ENCODE data around the gene ACIN1.

Gene ACIN1

DNA sequence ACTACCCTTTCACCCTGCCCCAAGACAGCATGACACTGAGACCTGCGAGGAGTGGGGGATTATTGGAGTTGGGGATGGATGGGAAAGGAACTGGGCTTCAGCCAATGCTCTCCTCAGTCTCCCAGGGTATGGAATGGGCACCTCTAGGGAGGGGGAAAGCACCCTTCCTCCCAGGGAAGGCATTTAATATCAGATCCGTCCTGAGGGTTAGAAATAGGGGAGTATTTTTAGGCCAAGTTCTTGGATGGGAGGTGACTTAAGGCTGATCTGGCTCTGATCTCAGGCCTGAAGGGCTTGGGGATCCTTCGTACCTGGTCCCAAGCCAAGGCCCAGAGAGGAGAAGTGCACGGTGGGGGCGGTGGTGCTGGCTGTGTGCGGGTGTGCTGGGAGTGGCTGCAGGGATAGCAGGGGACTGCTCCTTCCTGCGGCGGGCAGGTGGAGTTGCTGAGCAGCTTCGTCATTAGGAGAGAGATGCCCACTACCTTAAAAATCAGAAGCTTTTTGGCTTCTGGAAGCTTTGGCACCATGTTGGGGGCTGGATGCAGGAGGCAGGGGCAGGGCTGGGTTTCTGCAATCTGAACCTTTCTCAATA, 31.1 kb upstream of the ACIN1 start:
- no peak for DNase-seq

DNA sequence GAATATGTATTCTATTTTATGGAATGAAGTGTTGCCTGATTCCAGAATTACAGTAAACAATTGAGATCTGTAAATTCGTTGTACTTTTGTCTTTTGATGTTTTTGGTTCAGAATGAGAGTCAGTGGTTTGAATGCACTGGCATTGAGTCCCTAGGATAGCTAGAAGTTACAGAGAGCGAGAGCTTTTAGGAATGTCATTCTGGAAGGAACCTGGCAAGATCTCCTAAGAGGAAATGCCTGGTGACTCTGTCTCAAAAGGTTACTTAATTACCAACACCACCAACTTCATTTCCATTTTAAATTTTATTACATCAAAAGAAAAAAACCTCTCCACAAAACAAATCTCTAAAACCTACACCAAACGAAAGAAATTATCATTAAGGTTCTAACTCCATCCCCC, 30.1 kb upstream of the ACIN1 start:
- DNase-seq: no peak

DNA sequence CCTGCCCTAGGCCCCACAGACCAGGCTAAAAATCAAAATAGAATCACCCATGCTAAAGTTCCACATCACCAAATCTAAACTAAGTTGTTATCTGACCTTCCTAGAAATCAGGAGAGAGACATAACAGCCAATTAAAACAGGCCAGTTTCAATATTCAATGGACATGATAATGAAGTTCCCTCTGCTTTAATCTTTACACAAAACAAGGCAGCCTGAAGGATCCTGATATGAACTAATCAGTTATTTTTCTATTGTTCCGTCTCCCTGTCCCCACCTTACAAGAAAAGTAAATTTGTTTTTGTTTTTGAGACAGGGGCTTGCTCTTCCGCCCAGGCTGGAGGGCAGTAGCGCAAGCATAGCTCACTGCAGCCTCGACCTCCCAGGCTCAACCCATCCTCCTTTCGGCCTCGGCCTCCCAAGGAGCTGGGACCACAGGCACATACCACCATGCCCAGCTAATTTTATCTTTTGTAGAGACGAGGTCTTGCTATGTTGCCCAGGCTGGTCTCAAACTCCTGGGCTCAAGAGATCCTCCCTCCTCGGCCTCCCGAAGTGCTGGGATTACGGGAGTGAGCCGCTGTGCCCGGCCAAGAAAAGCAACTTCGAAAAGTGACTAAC, 29.5 kb upstream of the ACIN1 start:
- no peak for DNase-seq

DNA sequence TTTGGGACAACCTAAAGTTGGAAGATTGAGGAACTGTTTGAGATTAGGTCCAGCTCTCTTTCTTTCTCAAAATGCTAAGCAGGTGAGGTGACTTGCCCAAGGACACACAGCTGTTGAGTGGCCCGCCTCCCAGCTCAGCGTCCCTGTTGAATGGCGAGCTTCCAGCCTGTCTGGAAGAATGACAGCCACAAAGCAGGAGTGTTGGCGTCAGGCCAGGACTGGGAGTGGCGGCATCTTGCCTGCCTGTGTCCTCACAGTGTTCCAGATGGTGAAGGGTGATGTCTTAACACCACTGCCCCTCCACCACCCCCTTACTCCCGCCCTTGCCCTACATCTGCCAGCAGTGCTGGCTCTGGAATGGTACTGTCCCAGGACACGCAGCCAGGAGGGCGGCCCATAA, 28.5 kb upstream of the ACIN1 start:
- no peak for DNase-seq

DNA sequence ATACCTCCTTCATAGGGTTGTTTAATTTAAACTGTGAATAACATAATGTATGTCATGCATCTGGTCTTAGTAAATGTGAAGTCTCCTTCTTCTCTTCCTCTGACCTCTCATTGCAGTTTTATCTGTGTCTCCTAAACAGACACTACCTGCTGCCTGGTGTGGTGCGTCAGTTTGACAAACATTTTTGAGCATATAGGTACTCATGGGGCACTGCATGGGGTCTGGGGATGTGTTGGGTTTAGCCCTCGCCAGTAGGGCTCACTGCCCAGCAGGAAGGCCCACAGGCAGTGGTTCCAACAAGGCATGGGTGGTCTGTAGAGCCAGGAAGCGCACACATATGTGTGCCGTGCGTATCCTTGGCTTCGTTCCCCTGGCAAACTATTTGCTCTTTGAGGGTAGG, 27.1 kb upstream of the ACIN1 start:
- DNase-seq: no peak

DNA sequence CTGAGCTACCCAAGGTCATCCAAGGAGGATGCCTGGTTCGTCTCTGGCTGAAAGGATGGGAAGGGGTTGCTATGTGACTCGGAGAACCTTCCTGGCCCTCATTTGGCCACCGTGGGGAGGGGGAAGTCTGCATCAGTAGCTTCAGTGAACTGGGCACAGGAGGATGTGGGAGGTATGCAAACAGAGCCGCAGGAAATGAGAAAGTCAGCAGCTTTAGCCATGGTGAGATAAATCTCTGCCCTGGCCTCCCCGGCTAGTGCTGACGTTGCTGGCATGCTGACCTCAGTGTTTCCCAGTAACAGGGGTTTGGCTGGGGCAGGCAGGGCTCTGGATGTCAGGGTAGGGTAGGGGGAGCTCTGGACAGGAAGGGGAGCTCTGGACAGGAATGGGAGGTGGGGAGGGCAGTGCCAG, 26.4 kb upstream of the ACIN1 start:
- peak; percentile 71 for DNase-seq

DNA sequence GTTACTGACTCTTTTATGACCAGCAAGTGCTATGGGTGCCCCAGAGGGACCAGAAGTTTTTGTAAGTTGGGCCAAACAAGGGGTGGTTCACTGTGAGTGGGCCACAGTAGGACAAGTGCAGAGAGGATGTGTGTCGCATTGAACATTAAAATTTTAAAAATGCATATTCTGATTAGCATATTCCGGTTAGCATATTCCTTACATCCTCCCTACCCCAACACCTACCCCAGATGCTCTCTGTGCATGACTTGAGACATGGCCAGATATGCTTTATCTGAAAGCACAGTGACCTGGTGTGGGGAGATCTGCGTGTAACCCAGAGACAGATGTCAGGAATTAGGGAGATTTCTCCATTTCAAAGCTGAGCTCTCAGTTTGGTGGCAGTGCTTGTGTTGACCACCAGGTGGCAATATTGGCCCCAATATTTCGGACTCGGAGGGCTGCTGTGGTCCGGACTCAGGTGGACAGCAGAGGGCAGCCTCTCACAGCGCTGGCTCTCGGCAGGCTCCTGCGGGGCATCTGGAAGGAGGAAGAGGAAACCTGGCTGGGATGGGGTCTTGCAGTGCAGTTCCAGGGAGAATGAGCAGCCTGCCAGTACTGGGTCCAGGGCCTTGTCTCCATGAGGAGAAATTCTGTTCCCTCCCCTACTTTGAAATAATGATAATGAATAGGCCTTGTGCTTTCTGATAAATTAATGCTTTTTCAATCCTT, 25.8 kb upstream of the ACIN1 start:
- DNase-seq: peak; percentile 79

DNA sequence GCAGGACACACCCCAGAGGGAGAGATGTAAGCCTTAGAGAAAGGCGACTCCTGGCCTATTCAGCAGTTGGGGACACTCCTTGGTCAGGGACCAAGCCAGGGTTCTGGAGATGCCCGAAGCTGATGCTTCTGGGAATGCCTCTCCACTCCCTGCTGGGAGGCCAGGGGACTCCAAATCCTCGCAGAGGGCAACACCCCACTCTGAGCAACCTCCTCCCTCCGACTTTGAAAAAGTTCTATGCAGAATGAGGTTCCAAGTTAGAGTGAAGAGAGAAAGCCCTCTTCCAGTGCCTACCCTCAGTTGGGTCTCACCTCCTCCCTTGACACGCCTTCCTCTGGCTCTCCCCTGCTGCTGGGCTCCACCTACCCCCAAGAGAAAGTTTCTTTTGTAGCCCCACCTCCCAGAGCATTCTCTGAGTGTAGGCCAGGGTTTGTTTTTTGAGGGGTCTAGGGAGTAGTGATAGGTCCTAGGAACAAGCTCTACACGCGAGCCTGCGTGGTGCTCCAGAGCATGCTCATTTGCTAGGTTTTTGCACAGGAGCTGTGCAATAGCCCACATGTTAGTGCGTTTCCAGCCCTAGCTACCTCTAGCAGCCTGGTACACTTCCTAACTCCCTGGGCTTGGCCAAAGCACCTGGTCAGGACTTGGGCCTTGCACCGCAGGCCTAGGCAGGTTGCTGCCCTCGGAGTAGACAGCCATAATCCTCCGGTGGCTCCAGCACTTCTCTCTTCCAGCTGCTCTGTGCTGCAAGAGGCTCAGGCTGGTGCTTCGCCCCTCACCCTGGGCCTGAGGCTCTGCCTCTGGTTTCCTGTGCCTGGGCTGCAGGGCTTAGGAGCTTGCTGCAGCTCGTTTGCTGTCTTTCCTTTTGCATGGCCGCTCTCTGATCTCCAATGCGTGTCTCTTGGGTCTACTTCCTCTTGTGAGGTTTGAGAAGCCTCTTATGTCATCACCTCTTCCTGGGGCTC, 24.7 kb upstream of the ACIN1 start:
- no peak for DNase-seq

DNA sequence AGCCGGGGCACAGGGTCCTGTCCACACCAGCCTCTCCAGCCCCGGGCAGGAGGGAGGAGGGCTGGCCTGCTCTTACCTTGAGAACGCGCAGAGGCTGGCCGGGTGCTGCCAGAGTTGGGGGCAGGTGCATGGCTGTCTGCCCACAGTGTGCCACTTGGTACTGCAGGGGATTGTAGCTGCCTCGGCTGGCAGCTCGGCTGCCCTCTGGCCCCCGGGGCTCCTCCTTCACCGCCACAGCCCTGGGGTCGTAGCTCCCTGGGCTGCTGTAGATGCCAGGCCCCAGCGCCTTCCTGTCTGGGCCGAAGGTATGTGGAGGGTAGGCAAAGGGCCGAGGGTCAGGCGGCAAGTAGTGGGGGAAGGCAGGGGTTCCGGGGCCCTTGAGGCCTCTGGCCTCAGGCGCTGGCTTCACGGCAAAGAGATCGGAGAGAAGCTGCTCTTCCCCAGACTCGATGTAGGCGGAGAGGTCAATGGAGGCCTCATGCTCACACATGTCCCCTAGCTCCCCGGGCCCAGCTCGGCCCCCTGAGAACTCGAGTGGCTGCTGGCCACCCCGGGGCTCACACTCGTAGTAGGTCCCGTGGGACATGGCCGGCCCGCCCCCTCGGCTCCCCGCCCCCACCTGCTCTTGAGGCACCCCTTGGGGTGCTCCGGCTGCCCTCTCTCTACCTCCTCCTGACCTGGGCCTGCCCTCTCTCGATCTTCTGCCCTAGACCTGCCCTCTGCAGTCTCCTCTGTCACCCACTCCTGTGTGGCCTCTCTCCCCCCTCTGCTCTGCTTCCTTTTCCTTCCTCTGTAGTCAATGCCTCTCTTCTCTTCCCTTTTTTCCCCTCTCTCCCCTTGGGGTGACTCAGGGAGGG, 23.8 kb upstream of the ACIN1 start, which contains the start of gene CEBPE:
TSS of gene CEBPE (minus strand) at position 750 of the 857 bp plus-strand sequence. CDS start at position 586, 164 bp downstream.
- DNase-seq: no peak

DNA sequence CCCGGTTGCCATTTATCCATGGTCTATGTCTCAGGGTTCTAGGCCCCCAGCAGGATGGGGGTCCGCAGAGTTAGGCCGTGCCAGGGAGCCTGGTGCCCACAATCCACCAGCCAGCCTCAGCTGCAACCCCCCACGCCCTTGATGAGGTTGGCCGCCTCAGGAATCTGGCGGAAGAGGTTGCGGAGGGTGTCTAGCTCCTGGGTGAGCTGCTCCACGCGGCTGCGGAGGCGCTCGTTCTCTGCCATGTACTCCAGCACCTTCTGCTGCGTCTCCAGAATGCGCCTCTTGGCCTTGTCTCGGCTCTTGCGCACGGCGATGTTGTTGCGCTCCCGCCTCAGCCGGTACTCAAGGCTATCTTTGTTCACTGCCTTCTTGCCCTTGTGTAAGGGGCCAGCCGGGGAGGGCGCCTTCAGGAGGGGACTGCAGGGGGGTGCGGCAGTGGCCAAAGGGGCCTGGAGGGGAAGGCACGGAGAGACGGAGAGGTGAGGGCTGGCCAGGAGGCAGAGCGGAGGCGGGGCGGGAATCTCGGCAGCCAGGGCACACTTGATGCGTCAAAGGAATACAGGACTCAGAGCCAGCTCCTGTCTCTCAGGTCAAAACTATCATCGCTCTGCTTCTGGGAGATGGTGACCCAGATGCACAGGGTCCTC, 22.6 kb upstream of the ACIN1 start:
- DNase-seq: no peak

DNA sequence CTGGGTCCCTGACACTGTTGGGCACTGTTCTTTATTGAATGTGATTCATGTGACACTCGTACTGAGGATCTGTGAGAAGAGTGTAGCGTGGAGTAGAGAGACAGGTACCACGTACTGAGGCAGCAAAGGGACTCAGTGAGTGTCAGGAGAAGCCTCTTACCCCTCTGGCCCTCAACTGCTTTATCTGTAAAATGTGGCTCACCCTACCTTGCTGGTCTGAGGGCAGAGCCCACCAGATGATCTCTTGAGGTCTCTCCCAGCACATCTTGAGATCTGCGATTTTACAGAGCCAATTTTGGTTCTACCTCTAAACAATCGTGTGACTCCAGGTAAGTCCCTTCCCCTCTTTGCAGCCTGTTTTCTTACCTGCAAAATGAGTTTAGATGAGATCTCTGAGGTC, 21.0 kb upstream of the ACIN1 start:
- no peak for DNase-seq

DNA sequence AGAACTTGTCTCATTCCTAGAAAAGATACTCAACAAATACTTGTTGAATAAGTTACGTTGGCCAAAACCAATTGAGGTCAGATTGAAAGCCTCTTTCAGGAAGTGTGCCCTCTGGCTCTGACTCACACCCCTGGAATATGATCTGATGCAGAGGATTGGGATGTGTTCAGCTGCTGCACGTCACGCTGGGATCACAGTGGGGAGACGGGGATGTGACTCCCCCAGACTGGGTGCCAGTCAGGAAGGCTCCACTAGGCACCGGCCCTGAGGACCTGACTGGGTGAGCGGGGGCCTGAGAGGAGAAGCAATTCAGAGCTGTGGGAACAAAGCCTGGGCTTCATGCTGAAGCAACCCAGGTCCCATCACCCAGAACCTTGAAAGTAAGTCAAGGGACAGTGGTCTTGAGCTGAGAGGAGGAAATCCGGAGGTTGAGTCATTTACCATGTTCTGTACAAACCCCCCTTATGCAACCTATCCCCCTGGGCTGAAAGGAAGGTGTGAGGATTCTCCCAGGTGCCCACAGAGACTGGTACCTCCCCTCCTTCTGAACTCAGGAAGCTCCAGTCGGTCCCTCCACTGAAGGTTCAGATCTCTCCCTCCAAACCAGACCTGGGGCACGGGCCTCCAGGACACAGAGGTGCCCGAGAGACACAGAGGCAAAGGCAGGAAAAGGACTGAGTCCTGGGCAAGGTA, 20.2 kb upstream of the ACIN1 start:
- DNase-seq: no peak

DNA sequence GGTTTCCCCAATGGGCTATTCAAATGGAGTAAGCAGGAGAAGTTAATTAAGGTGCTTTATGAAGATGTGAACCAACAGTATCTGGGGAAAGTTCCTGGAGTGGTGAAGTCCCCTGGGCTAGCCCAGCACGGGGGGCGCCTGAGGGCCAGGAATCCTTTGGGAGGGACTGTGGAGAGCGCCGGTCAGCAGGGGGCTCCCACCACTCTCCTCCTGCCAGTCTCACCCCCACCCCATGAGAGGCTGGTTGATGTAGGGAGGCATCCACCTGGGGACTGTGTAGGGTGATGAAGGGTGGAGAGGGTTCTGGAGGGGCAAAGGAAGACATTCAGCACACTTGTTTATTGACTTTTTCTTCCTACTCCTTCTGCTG, 19.7 kb upstream of the ACIN1 start:
- no peak for DNase-seq

DNA sequence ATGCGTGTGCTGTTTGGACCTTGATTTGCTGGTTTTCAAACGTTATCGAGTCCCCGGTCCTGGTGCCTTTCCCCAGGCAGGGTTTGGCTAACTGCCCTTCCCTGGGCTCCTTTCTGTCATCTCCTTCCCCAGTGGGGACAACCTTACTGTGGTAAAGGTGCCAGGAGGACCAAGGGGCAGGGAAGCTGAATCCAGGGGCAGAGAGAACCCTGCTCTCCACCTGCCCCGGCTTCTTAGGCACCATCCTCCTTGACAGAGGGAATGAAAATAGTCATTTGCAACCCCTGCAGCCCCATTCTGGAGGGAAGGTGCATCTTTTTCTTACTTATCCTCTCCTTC, 19.2 kb upstream of the ACIN1 start:
- no peak for DNase-seq

DNA sequence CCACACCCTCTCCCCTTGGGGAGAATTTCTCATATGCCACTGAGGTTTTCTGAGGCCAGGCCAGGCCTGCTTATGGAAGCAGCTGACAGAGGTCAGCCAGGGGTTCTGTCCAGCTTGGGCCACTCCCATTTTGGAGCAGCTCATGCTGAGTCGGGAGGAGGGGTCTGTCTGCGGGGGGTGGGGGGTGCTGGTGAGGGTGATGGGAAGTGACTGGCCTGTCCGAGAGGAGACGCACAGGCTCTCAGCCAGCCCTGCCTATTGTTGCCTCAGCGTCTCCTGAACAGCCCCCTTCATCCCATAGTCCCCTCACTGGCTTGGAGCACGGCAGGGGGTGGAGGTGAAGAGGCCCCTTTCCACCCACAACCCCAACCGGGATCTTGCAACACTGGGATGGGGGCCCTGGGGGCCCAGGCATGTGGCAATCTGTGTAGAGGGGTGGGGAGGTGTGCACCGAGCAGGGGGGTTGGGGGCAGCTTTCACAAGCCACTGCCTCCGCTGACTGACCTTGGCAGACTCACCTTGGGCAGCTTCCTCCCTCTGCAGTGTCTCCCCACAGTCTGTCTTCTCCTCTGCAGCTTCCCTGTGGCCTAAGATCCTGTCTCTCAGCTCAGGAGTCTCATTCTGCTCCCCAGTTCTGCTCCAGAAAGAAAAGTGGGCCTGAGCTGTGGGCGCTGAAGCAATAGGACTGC, 18.6 kb upstream of the ACIN1 start:
- DNase-seq: no peak

DNA sequence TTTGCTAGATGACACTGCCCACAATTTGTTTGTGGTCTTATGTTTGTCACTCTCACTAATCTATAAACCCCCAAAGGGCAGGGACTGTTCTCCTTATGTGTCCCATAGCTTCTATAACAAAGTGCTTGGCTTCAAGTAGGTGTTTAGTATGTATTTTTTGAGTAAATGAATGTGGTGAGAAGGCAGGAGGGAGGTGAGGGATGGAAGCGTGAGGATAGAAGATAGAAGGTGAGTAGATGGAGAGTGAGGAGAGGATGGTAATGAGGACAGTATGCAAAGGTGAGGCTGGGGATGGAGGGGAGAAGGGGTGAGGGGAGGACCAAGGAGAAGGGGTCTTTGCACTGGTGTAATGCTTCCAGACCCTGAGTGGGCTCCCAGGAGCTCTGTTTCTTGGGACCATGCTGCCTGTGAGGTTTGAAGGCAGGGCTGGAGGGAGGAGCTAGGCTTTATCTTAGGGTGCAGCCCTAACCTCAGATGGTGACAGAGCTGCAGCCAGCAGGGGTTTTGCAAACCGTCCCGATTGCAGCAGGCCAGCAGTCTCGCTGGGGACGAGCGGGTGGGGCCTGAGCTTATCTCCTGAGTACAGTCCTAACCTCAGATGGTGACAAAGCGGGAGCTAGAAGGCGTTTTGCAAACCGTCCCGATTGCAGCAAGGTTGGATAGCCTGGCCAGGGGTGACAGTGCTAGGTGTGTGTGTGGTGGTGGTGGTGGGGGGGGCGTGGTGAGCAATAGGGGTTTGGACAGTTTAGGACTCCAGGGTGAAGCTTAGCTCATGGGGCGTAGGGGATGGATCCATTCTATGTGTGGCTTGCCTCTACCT, 17.6 kb upstream of the ACIN1 start:
- no peak for DNase-seq

DNA sequence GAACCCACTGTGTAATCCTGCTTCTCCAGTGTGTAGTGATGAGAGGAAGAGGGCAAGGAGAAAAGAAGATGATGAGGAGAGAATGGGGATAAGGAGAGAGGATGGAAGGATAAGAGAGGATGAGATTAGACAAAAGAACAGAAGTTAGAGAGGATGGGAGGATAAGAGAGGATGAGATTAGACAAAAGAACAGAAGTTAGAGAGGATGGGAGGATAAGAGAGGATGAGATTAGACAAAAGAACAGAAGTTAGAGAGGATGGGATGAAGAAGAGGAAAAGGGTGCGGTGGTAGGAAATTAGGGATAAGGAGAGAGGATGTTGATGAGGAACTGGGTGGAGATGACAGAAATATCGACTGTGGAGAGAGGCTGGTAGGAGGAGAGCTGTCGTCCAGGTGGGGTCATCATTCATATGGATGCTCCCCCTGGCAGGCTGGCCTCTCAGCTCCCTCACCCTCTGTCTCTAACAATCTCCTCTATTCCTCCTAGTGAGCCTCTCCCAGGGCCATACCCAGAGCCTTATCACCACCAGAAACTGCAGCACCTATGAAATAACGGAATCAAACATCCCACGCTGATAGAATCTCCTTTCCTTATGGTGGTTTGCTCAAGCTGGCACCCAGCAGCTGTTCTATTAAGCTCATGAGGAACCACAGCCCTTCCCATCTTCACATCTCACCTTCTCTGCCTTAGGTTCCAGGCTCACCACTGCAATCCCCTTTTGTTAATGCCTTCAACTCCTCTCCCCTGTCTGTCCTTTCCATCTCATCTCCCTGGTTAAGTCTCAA, 15.8 kb upstream of the ACIN1 start:
- no peak for DNase-seq

DNA sequence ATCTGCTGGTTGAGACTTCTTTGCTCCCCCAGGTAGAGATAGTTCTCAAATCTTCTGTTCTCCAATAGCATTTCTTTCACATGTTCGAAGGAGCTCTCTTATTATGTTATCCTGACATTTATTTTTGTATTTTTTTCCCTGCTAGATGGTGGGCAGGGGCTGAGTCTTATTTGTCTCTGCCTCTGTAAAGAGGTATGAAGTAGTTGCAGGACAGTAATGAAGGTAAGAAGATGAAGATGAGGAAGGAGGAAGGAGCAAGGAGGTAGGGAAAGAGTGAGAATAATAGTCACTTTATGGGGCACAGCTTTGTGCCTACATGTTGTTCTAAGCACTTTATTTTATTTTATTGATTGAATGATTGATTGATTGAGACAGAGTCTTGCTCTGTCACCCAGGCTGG, 14.8 kb upstream of the ACIN1 start:
- no peak for DNase-seq

Data from right kidney (tissue), 1 donor.